ENCODE data around the gene DBNDD2.

DBNDD2 gene

GRCh38 chr20:45387274-45387673, 20.8 kb upstream of the DBNDD2 start:
- DNase-seq (ENCODE audit: low read depth): no peak

- no peak for DNase-seq (ENCODE audit: low read depth)
Measured at GRCh38 chr20:45390931-45391330, 17.2 kb upstream of the DBNDD2 start.

GRCh38 chr20:45391559-45391958, 16.5 kb upstream of the DBNDD2 start:
- no peak for DNase-seq (ENCODE audit: low read depth)

- no peak for DNase-seq (ENCODE audit: low read depth)
Measured at GRCh38 chr20:45392733-45393132, 15.4 kb upstream of the DBNDD2 start.

- DNase-seq (ENCODE audit: low read depth): no peak
Measured at GRCh38 chr20:45394221-45395113, 13.6 kb upstream of the DBNDD2 start.

GRCh38 chr20:45395114-45395415, 13.0 kb upstream of the DBNDD2 start:
- no peak for DNase-seq (ENCODE audit: low read depth)

- DNase-seq (ENCODE audit: low read depth): no peak
Measured at GRCh38 chr20:45399018-45399417, 9.1 kb upstream of the DBNDD2 start.

GRCh38 chr20:45400346-45401031, 7.6 kb upstream of the DBNDD2 start:
- no peak for DNase-seq (ENCODE audit: low read depth)

- DNase-seq (ENCODE audit: low read depth): peak; percentile 16
Measured at GRCh38 chr20:45402946-45403345, 5.1 kb upstream of the DBNDD2 start.

GRCh38 chr20:45404438-45404837, 3.7 kb upstream of the DBNDD2 start:
- DNase-seq (ENCODE audit: low read depth): no peak

- peak; percentile 34 for DNase-seq (ENCODE audit: low read depth)
Measured at GRCh38 chr20:45405571-45406259, 2.4 kb upstream of the DBNDD2 start.

- peak; percentile 70 for DNase-seq (ENCODE audit: low read depth)
Measured at GRCh38 chr20:45406260-45407066, 1.6 kb upstream of the DBNDD2 start.

- peak; percentile 58 for DNase-seq (ENCODE audit: low read depth)
Measured at GRCh38 chr20:45407067-45407745, 883 bp upstream of the DBNDD2 start.

- DNase-seq (ENCODE audit: low read depth): no peak
Measured at GRCh38 chr20:45408646-45409213, 641 bp downstream of the DBNDD2 start.

GRCh38 chr20:45409521-45410272, 1.6 kb downstream of the DBNDD2 start:
- no peak for DNase-seq (ENCODE audit: low read depth)

- no peak for DNase-seq (ENCODE audit: low read depth)
Measured at GRCh38 chr20:45410887-45411286, 2.8 kb downstream of the DBNDD2 start.

GRCh38 chr20:45412653-45413052, 4.6 kb downstream of the DBNDD2 start:
- no peak for DNase-seq (ENCODE audit: low read depth)

- no peak for DNase-seq (ENCODE audit: low read depth)
Measured at GRCh38 chr20:45413479-45413878, 5.4 kb downstream of the DBNDD2 start.

- peak; percentile 87 for DNase-seq (ENCODE audit: low read depth)
Measured at GRCh38 chr20:45415822-45416637, 7.9 kb downstream of the DBNDD2 start, which contains the start of gene PIGT. PIGT (plus strand) TSS chr20:45416141; CDS start chr20:45416157, 16 bp downstream.

All from EH (cell line).